NCI-H1436 treated with DMSO at 0.1 percent for 48 hours (cell line): Measurements from ENCODE around the gene UCP1.
"Not testable (repeated sequence)": the region's sequence is repeated elsewhere in the genome, so short reads cannot be mapped to it uniquely, and the experiment has no call there.

Experiments
- DNase-seq: peaks from one replicate; lab custom pipeline; 2025; lab: John Stamatoyannopoulos, UW

UCP1 gene

DNA sequence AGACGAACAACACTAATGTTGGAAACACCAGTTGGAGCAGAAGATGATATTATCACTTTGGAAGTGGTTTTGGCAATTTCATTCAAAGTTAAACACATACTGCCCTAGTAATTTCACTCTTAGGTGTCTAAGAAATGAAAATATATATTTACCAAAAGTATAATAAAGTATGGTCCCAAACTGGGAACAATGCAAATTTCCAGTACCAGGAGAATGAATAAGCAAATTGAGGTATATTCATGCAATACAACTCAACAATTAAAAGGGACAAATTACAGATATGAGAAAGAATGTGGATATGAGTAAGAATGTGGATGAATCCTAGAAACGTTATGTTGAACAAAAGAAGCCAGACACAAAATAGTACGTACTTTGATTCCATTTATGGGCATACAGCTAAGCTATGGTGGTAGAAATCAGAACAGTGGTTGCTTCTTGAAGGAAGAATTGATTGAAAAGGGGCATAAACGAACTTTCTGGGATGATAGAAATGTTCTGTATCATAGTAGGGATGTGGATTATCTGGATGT, 34.7 kb downstream of the UCP1 start:
- DNase-seq = no peak

- DNase-seq = no peak
Measured at GRCh38 chr4:140529434-140529833, 39.3 kb downstream of the UCP1 start.

- DNase-seq = peak; percentile 90
Measured at GRCh38 chr4:140523857-140524742, 44.7 kb downstream of the UCP1 start, which contains the start of gene ELMOD2. Gene ELMOD2 (plus strand): TSS chr4:140524168. CDS start chr4:140525429, 1,261 bp downstream.

GRCh38 chr4:140523370-140523856, 45.3 kb downstream of the UCP1 start:
- no peak for DNase-seq

DNA sequence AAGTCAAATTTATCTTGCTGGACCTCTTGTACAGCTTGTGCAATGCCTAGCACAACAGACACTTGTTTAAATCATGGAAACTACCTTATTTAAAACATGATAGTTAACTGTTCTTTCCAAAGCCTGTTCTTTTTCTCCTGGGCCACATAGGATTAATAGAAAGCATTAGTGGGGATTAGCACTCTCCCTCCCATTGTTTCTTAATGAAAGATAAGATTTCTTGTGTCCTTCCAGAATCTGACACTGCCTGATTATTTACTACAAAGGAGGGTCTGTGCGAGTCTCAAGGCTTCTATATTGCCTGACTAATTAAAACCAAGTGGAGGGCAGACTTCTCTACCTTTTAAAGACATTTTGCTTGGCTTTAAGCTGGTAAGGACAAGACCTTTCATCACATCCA, 53.3 kb downstream of the UCP1 start:
- no peak for DNase-seq

DNA sequence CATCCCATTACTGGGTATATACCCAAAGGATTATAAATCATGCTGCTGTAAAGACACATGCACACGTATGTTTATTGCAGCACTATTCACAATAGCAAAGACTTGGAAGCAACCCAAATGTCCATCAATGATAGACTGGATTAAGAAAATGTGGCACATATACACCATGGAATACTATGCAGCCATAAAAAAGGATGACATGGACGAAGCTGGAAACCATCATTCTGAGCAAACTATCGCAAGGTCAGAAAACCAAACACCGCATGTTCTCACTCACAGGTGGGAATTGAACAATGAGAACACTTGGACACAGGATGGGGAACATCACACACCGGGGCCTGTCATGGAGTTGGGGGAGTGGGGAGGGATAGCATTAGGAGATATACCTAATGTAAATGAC, 55.0 kb downstream of the UCP1 start:
- DNase-seq = not testable (repeated sequence)
